Stimulated activated CD4-positive, alpha-beta T cell treated with anti-CD3 and anti-CD28 coated beads, Interleukin-12 subunit alpha, Interleukin-12 subunit beta, amount 100 ng/mL, for 48 hours (primary cell): ENCODE data around the gene HDAC4.

ENCODE experiments used
- DNase-seq, 3 donors: peaks; one replicate each; pipeline ENCODE4 v3.0.0-alpha.2; 2020; ENCODE audit warnings: low read depth in 2 of 3, low spot score in 1 of 3

The HDAC4 gene

GRCh38 chr2:239354132-239354790, 46.6 kb downstream of the HDAC4 start:
- no peak for DNase-seq

GRCh38 chr2:239353692-239354091, 47.1 kb downstream of the HDAC4 start:
- DNase-seq = no peak

GRCh38 chr2:239351687-239352086, 49.1 kb downstream of the HDAC4 start:
- DNase-seq = no peak

- no peak for DNase-seq
These were observed 51.2 kb downstream of the HDAC4 start for GRCh38 chr2:239349453-239350135.

- no peak for DNase-seq
These were observed 52.0 kb downstream of the HDAC4 start for GRCh38 chr2:239348563-239349452.

GRCh38 chr2:239346676-239347075, 54.1 kb downstream of the HDAC4 start:
- no peak for DNase-seq

GRCh38 chr2:239345251-239345650, 55.6 kb downstream of the HDAC4 start:
- no peak for DNase-seq

- DNase-seq = no peak
These were observed 56.0 kb downstream of the HDAC4 start for GRCh38 chr2:239344857-239345216.

- no peak for DNase-seq
These were observed 56.6 kb downstream of the HDAC4 start for GRCh38 chr2:239343946-239344856.

GRCh38 chr2:239343460-239343859, 57.4 kb downstream of the HDAC4 start:
- no peak for DNase-seq

GRCh38 chr2:239341840-239342239, 59.0 kb downstream of the HDAC4 start:
- no peak for DNase-seq

GRCh38 chr2:239341146-239341732, 59.6 kb downstream of the HDAC4 start:
- DNase-seq = no peak

- peak in 1 of 3 donors; percentile 24 for DNase-seq
These were observed 60.9 kb downstream of the HDAC4 start for GRCh38 chr2:239339726-239340601.

GRCh38 chr2:239339241-239339640, 61.6 kb downstream of the HDAC4 start:
- no peak for DNase-seq

- no peak for DNase-seq
These were observed 62.8 kb downstream of the HDAC4 start for GRCh38 chr2:239337877-239338484.

GRCh38 chr2:239337122-239337876, 63.5 kb downstream of the HDAC4 start:
- DNase-seq = no peak

GRCh38 chr2:239331560-239331959, 69.3 kb downstream of the HDAC4 start:
- no peak for DNase-seq

- no peak for DNase-seq
These were observed 70.0 kb downstream of the HDAC4 start for GRCh38 chr2:239330836-239331235.
